BE2C (cell line): Measurements from ENCODE around the gene SEC14L2.

Source experiments
- DNase-seq: peaks from one replicate; pipeline ENCODE4 v3.0.0-alpha.2; 2020
- H3K27me3 ChIP-seq: fragments of 250-450 bp; sonication (Bioruptor Pico); 2 replicates; pipeline ENCODE4 v1.5.1; 2020; ENCODE audit warnings: mild to moderate bottlenecking
- H3K36me3 ChIP-seq: fragments of 250-450 bp; sonication (Bioruptor Pico); 2 replicates; pipeline ENCODE4 v1.5.1; 2020; ENCODE audit warnings: mild to moderate bottlenecking
- H3K4me1 ChIP-seq: fragments of 250-450 bp; sonication (Bioruptor Pico); 2 replicates; pipeline ENCODE4 v1.5.1; 2020
- H3K4me3 ChIP-seq: 2 replicates; pipeline ENCODE4 v1.5.1; 2011; ENCODE audit warnings: low read depth, low read length
- H3K9me3 ChIP-seq: fragments of 250-450 bp; sonication (Bioruptor Pico); 2 replicates; pipeline ENCODE4 v1.5.1; 2020
- CTCF ChIP-seq: IDR thresholded peaks from 2 replicates; pipeline ENCODE4 v1.5.1; 2012; ENCODE audit warnings: mild to moderate bottlenecking, low read depth, low read length

SEC14L2 gene

GRCh38 chr22:30372915-30373314, 23.9 kb upstream of the SEC14L2 start:
- no peak for DNase-seq

GRCh38 chr22:30373331-30374325, 23.2 kb upstream of the SEC14L2 start:
- no peak for DNase-seq
- Histone ChIP-seq H3K4me1 (peaks cover 7% of the 10 kb centered on the region; the same call in 1 of the 2 replicates), H3K4me3 (no peak overlapping the region), H3K36me3 (no peaks in the 10 kb centered on the region), H3K27me3 (no peaks in the 10 kb centered on the region), H3K9me3 (no peaks in the 10 kb centered on the region)
- no peak for TF ChIP-seq CTCF

More at GRCh38 chr22:30372915-30373314, 23.9 kb upstream of the SEC14L2 start:
- Histone ChIP-seq H3K4me1 (peaks cover 7% of the 10 kb centered on the region; the same call in 1 of the 2 replicates), H3K4me3 (no peak overlapping the region), H3K27me3 (no peaks in the 10 kb centered on the region), H3K9me3 (no peaks in the 10 kb centered on the region), H3K36me3 (no peaks in the 10 kb centered on the region)
- no peak for TF ChIP-seq CTCF

- peak; percentile 2 for DNase-seq
- Histone ChIP-seq H3K4me3 (no peak overlapping the region), H3K36me3 (no peaks in the 10 kb centered on the region), H3K9me3 (no peaks in the 10 kb centered on the region), H3K4me1 (peaks cover 6% of the 10 kb centered on the region; the same call in 1 of the 2 replicates), H3K27me3 (no peaks in the 10 kb centered on the region)
- TF ChIP-seq CTCF: no peak
Observed at GRCh38 chr22:30375312-30375849, 21.4 kb upstream of the SEC14L2 start.

GRCh38 chr22:30380011-30380410, 16.8 kb upstream of the SEC14L2 start:
- DNase-seq: no peak
- no peak overlapping the region for H3K4me3 ChIP-seq
- no peaks in the 10 kb centered on the region for H3K4me1 ChIP-seq
- no peaks in the 10 kb centered on the region for H3K36me3 ChIP-seq
- no peaks in the 10 kb centered on the region for H3K9me3 ChIP-seq
- H3K27me3 ChIP-seq: no peaks in the 10 kb centered on the region
- no peak for TF ChIP-seq CTCF

- DNase-seq: no peak
- H3K27me3 ChIP-seq: no peaks in the 10 kb centered on the region
- no peak for TF ChIP-seq CTCF
- H3K4me3 ChIP-seq: no peak overlapping the region
- no peaks in the 10 kb centered on the region for H3K36me3 ChIP-seq
- no peaks in the 10 kb centered on the region for H3K4me1 ChIP-seq
- no peaks in the 10 kb centered on the region for H3K9me3 ChIP-seq
Observed at GRCh38 chr22:30381264-30381663, 15.6 kb upstream of the SEC14L2 start.

DNA sequence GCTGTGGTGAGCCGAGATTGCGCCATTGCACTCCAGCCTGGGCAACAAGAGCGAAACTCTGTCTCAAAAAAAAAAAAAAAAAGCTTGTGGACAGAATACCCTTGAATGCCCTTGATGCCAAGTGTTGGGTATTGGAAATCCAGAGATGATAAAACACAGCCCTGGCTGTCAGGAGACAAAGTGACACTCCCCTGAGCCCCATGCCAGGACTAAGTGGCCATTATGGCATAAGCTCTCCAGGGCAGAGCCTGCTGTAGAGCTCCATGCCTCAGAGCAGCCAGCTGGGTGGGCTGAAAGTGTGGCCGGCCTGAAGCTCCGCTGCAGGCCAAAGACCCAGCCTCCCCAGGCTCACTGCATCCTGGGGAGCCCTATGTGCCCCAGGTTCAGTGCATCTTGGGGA, 14.5 kb upstream of the SEC14L2 start:
- Histone ChIP-seq H3K4me1 (no peaks in the 10 kb centered on the region), H3K36me3 (no peaks in the 10 kb centered on the region), H3K9me3 (no peaks in the 10 kb centered on the region), H3K4me3 (no peak overlapping the region), H3K27me3 (no peaks in the 10 kb centered on the region)
- DNase-seq: no peak
- TF ChIP-seq CTCF: no peak
